HepG2 (cell line): Measurements from ENCODE around the gene IFIT5. TPM values are rescaled to one million over a fixed set of nuclear protein-coding genes. Genes with fewer than 3 reads are reported as not detected.

ENCODE experiments used
- ATF7 ChIP-seq, 2 experiments: fragments of 450-650 bp in 1 of 2; sonication (generic) in 1 of 2; formaldehyde crosslinking in 1 of 2; IDR thresholded peaks; 2 replicates each; pipeline versions ENCODE4 v1.4.0 to v1.6.1; 2016 to 2020; ENCODE audit warnings: antibody characterized with exemption in 1 of 2, mild to moderate bottlenecking in 1 of 2, missing genetic modification reagents in 1 of 2
- BRF2 ChIP-seq: sonication (generic); formaldehyde crosslinking; IDR thresholded peaks from 2 replicates; pipeline ENCODE4 v1.8.1; 2022; ENCODE audit warnings: mild to moderate bottlenecking, missing genetic modification reagents
- CCDC6 ChIP-seq: sonication (generic); formaldehyde crosslinking; IDR thresholded peaks from 2 replicates; pipeline ENCODE4 v1.8.1; 2022; ENCODE audit warnings: mild to moderate bottlenecking, missing genetic modification reagents, moderate library complexity
- JARID2 ChIP-seq: sonication (generic); formaldehyde crosslinking; IDR thresholded peaks from 2 replicates; pipeline ENCODE4 v1.8.1; 2023; ENCODE audit warnings: missing genetic modification reagents, inconsistent platforms; ENCODE audit not compliant: insufficient replicate concordance
- KAT2B ChIP-seq: fragments of 150-350 bp; IDR thresholded peaks from 2 replicates; pipeline ENCODE4 v1.6.1; 2014; ENCODE audit warnings: low read depth, low read length, borderline replicate concordance
- MAX ChIP-seq: IDR thresholded peaks from 2 replicates; pipeline ENCODE4 v1.6.1; 2012; ENCODE audit warnings: inconsistent platforms
- NFIB ChIP-seq: sonication (generic); formaldehyde crosslinking; IDR thresholded peaks from 2 replicates; pipeline ENCODE4 v1.9.0; 2021; ENCODE audit warnings: missing genetic modification reagents, mild to moderate bottlenecking, borderline replicate concordance
- PBX3 ChIP-seq: sonication (generic); formaldehyde crosslinking; IDR thresholded peaks from 2 replicates; pipeline ENCODE4 v1.8.1; 2023; ENCODE audit warnings: missing genetic modification reagents, inconsistent platforms, borderline replicate concordance
- PRMT3 ChIP-seq: sonication (generic); formaldehyde crosslinking; IDR thresholded peaks from 2 replicates; pipeline ENCODE4 v1.8.1; 2022; ENCODE audit warnings: low read depth, mild to moderate bottlenecking, moderate library complexity, missing genetic modification reagents, borderline replicate concordance
- SP5 ChIP-seq: IDR thresholded peaks from 2 replicates; pipeline ENCODE4 v1.6.1; 2016; ENCODE audit warnings: low read depth, borderline replicate concordance
- ZBTB20 ChIP-seq: sonication (generic); formaldehyde crosslinking; IDR thresholded peaks from 2 replicates; pipeline ENCODE4 v1.8.1; 2023; ENCODE audit warnings: missing genetic modification reagents, low read depth, mild to moderate bottlenecking, borderline replicate concordance
- ZBTB40 ChIP-seq, 2 experiments: fragments of 450-650 bp in 1 of 2; sonication (generic) in 1 of 2; formaldehyde crosslinking in 1 of 2; IDR thresholded peaks; 2 replicates each; pipeline versions ENCODE4 v1.6.1 to v1.8.0; 2016 to 2022; ENCODE audit warnings: antibody characterized with exemption in 1 of 2, mild to moderate bottlenecking in 1 of 2, missing genetic modification reagents in 1 of 2
- ZFP36 ChIP-seq: fragments of 150-350 bp; IDR thresholded peaks from 2 replicates; pipeline ENCODE4 v1.6.1; 2018; ENCODE audit warnings: borderline replicate concordance, low read length, low read depth; ENCODE audit not compliant: partially characterized antibody
- ZNF136 ChIP-seq: sonication (generic); formaldehyde crosslinking; IDR thresholded peaks from 2 replicates; pipeline ENCODE4 v1.8.1; 2022; ENCODE audit warnings: low read depth, mild to moderate bottlenecking, moderate library complexity, missing genetic modification reagents
- ZNF30 ChIP-seq: sonication (generic); formaldehyde crosslinking; IDR thresholded peaks from 2 replicates; pipeline ENCODE4 v1.5.0; 2020; ENCODE audit warnings: mild to moderate bottlenecking, missing genetic modification reagents
- ZNF335 ChIP-seq: sonication (generic); formaldehyde crosslinking; IDR thresholded peaks from 2 replicates; pipeline ENCODE4 v1.4.0; 2020; ENCODE audit warnings: missing genetic modification reagents
- ZNF430 ChIP-seq: sonication (generic); formaldehyde crosslinking; IDR thresholded peaks from 2 replicates; pipeline ENCODE4 v1.9.0; 2021; ENCODE audit warnings: mild to moderate bottlenecking, missing genetic modification reagents
- polyA plus RNA-seq, 8 experiments: library from polyadenylated mRNA; depleted of rRNA in 3 of 8; stranded (reverse) in 7 of 8; unstranded in 1 of 8; fragments of >200 nt; fragmentation: Illumina TruSeq in 4 of 8; extraction: Trizol in 4 of 8; gene quantifications; 2 replicates each; pipeline versions ENCODE4 v1.2.1 to v1.2.3, GENCODE V29; 2011 to 2016; ENCODE audit warnings: low read depth in 4 of 8, missing spikeins in 1 of 8, mixed read lengths in 1 of 8; ENCODE audit not compliant: insufficient read depth in 1 of 8
- total RNA-seq, 5 experiments: library from RNA; depleted of rRNA; stranded (reverse); fragments of >200 nt; fragmentation: Illumina TruSeq; extraction: Trizol; gene quantifications; 2 replicates each; pipeline ENCODE4 v1.2.3, GENCODE V29; 2016; ENCODE audit warnings: low read depth in 1 of 5

Gene IFIT5
- total and polyA plus RNA-seq, 2 of the 13 experiments (the other 11 are each of a cell fraction or from before 2014, with no cell fraction given): 2.2 to 8.3 TPM

GRCh38 chr10:89373916-89374711, 40.3 kb upstream of the IFIT5 start (continued):
- TF ChIP-seq BRF2: no peak
- TF ChIP-seq MAX: peak; percentile 61
- TF ChIP-seq ZBTB40 (IDR thresholded peaks at IDR 0.05): no peak
- no peak; the same call in 1 of the 2 replicates for TF ChIP-seq ZBTB40 (CRISPR knock-in tag; IDR thresholded peaks at IDR 0.05)
- TF ChIP-seq NFIB: no peak
- TF ChIP-seq ATF7 (IDR thresholded peaks at IDR 0.05): no peak
- TF ChIP-seq ATF7 (CRISPR knock-in tag; IDR thresholded peaks at IDR 0.05): no peak
- no peak for TF ChIP-seq KAT2B
- TF ChIP-seq ZNF136 (CRISPR knock-in tag): no peak
- TF ChIP-seq CCDC6: no peak
- no peak for TF ChIP-seq SP5
- no peak for TF ChIP-seq ZNF335 (CRISPR knock-in tag)
- TF ChIP-seq JARID2 (CRISPR knock-in tag): no peak
- TF ChIP-seq ZBTB20 (CRISPR knock-in tag): no peak
- TF ChIP-seq ZFP36: no peak
- no peak for TF ChIP-seq ZNF430 (CRISPR knock-in tag)
- TF ChIP-seq PBX3 (CRISPR knock-in tag): no peak
- TF ChIP-seq ZNF30: no peak
- TF ChIP-seq PRMT3 (CRISPR knock-in tag): no peak
